ENCODE data around the gene C9orf152. TPM values are rescaled to one million over a fixed set of nuclear protein-coding genes. Genes with fewer than 3 reads are reported as not detected.

The C9orf152 gene
- total and polyA plus RNA-seq, 2 of the 13 experiments (the other 11 are each of a cell fraction or from before 2014, with no cell fraction given) = 0.24 to 0.48 TPM

GRCh38 chr9:110220809-110221208 is 12.8 kb upstream of the C9orf152 start (continued):
- peak; percentile 26; the same call in 1 of the 2 replicates for TF ChIP-seq ZNF124 (CRISPR knock-in tag; IDR thresholded peaks at IDR 0.05)
- peak; percentile 58; the same call in 1 of the 2 replicates for TF ChIP-seq ZFX (CRISPR knock-in tag; IDR thresholded peaks at IDR 0.05; ENCODE audit: low read depth)
- peak; percentile 92 for TF ChIP-seq POGZ (CRISPR knock-in tag; IDR thresholded peaks at IDR 0.05)
- peak; percentile 74 for TF ChIP-seq SNAPC2 (CRISPR knock-in tag; IDR thresholded peaks at IDR 0.05)
- 0 out of 2 replicates have a peak, but pooled peaks have one; percentile 55 for TF ChIP-seq ZC3H13 (CRISPR knock-in tag; IDR thresholded peaks at IDR 0.05)
- no peak for TF ChIP-seq ZNF432 (CRISPR knock-in tag; IDR thresholded peaks at IDR 0.05; ENCODE audit: borderline replicate concordance)
- no peak for TF ChIP-seq ZNF3 (CRISPR knock-in tag; IDR thresholded peaks at IDR 0.05)
- TF ChIP-seq ZNF143 (CRISPR knock-in tag; IDR thresholded peaks at IDR 0.05) = no peak
- 0 out of 2 replicates have a peak, but pooled peaks have one; percentile 47 for TF ChIP-seq MAF1 (CRISPR knock-in tag; IDR thresholded peaks at IDR 0.05; ENCODE audit: borderline replicate concordance)
- TF ChIP-seq GABPB1 (CRISPR knock-in tag; IDR thresholded peaks at IDR 0.05) = 0 out of 2 replicates have a peak, but pooled peaks have one; percentile 22
- peak; percentile 34 for TF ChIP-seq SKI (IDR thresholded peaks at IDR 0.05; ENCODE audit: partially characterized antibody)
- 0 out of 2 replicates have a peak, but pooled peaks have one; percentile 26 for TF ChIP-seq DRAP1 (CRISPR knock-in tag; IDR thresholded peaks at IDR 0.05)
- peak; percentile 71; the same call in 1 of the 2 replicates for TF ChIP-seq ZNF710 (CRISPR knock-in tag; IDR thresholded peaks at IDR 0.05; ENCODE audit: borderline replicate concordance)
- 0 out of 2 replicates have a peak, but pooled peaks have one; percentile 37 for TF ChIP-seq MBD4 (IDR thresholded peaks at IDR 0.05; ENCODE audit: borderline replicate concordance, low read length)
- TF ChIP-seq AHDC1 (CRISPR knock-in tag; IDR thresholded peaks at IDR 0.05; ENCODE audit: borderline replicate concordance) = peak; percentile 84; the same call in 1 of the 2 replicates
- TF ChIP-seq ZNF549 (CRISPR knock-in tag; IDR thresholded peaks at IDR 0.05) = peak; percentile 46; the same call in 1 of the 2 replicates
- TF ChIP-seq GTF2F1 (IDR thresholded peaks at IDR 0.05; ENCODE audit: low read length) = no peak
- TF ChIP-seq HNF4G (IDR thresholded peaks at IDR 0.05; ENCODE audit: borderline replicate concordance, low read depth, low read length) = peak; percentile 99
- TF ChIP-seq HNF4G (CRISPR knock-in tag; IDR thresholded peaks at IDR 0.05; ENCODE audit: borderline replicate concordance, low read depth) = peak; percentile 99
- TF ChIP-seq E2F5 (CRISPR knock-in tag; conservative IDR thresholded peaks at IDR 0.05) = no peak
- peak; percentile 91; the same call in 1 of the 2 replicates for TF ChIP-seq ZNF788 (CRISPR knock-in tag; IDR thresholded peaks at IDR 0.05; ENCODE audit: borderline replicate concordance)
- peak; percentile 95 for TF ChIP-seq HDAC2 (CRISPR knock-in tag; IDR thresholded peaks at IDR 0.05)
- peak; percentile 62 for TF ChIP-seq NR2F2 (IDR thresholded peaks at IDR 0.05; ENCODE audit: borderline replicate concordance, low read depth)

Measured in HepG2 (cell line).